Upper lobe of left lung (tissue), 4 donors: ENCODE measurements around the gene AP4M1.

Source experiments
- POLR2A ChIP-seq, 4 donors: fragments of 450-650 bp; IDR thresholded peaks; one replicate each; pipeline ENCODE4 v1.5.1; 2016 to 2017; ENCODE audit warnings: antibody characterized with exemption in 4 of 4, mild to moderate bottlenecking in 2 of 4
- POLR2AphosphoS5 ChIP-seq, 2 donors: sonication (generic); formaldehyde crosslinking; IDR thresholded peaks; one replicate each; pipeline ENCODE4 v1.5.1; 2017; ENCODE audit warnings: antibody characterized with exemption in 2 of 2
- TF ChIP-seq, protein P1 (sequence below), 6 experiments: fragments of 450-650 bp in 4 of 6; fragments of 200-600 bp in 2 of 6; sonication (generic) in 2 of 6; IDR thresholded peaks; one replicate each; pipeline ENCODE4 v1.5.1; 2016 to 2019; ENCODE audit warnings: antibody characterized with exemption in 6 of 6

DNA sequence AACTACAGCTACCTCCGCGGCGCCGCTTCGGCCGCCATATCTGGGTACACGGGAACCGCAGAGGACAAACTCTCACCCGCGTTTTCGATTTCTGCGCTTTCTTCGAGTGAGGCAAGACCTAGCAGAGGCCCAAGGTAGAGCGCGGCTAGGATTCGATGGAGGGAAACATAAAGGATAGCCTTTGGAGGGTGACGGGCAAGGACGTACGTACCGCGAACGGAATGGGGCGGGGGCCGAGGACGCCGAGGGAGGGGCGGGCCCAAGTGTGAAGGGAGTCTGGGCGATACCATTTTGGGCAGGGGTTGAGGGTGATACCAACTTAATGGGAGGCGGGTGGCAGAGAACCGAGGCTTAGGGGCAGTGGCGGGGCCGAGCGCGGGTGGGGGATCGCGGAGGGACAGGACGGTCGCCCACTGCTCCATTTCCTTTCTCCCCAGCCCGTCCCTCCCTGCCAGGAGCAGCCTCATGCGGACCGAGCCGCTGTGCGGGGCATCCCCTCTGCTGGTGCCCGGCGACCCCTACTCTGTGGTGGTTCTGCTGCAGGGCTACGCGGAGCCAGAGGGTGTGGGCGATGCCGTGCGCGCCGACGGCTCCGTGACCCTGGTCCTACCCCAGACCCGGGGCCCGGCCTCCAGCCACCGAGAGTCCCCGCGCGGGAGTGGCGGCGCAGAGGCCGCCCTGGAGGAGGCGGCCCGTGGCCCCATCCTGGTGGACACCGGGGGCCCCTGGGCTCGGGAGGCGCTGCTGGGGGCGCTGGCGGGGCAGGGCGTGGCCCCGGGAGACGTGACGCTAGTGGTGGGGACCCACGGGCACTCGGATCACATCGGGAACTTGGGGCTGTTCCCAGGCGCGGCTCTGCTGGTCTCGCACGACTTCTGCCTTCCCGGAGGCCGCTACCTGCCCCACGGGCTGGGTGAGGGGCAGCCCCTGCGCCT lies 25.8 kb downstream of the AP4M1 start, which contains the start of gene MBLAC1:
- TF ChIP-seq, protein P1, sequence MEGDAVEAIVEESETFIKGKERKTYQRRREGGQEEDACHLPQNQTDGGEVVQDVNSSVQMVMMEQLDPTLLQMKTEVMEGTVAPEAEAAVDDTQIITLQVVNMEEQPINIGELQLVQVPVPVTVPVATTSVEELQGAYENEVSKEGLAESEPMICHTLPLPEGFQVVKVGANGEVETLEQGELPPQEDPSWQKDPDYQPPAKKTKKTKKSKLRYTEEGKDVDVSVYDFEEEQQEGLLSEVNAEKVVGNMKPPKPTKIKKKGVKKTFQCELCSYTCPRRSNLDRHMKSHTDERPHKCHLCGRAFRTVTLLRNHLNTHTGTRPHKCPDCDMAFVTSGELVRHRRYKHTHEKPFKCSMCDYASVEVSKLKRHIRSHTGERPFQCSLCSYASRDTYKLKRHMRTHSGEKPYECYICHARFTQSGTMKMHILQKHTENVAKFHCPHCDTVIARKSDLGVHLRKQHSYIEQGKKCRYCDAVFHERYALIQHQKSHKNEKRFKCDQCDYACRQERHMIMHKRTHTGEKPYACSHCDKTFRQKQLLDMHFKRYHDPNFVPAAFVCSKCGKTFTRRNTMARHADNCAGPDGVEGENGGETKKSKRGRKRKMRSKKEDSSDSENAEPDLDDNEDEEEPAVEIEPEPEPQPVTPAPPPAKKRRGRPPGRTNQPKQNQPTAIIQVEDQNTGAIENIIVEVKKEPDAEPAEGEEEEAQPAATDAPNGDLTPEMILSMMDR (IDR thresholded peaks at IDR 0.05) = no peak
- TF ChIP-seq POLR2A (IDR thresholded peaks at IDR 0.05) (peak in 2 of 4 donors; percentile 35 to 64), POLR2AphosphoS5 (IDR thresholded peaks at IDR 0.05) (peak; percentile 81 to 82)
